Suprapubic skin (tissue), 4 donors: ENCODE measurements around the gene AUTS2. TPM values are rescaled to one million over a fixed set of nuclear protein-coding genes. Genes with fewer than 3 reads are reported as not detected.

Experiments used
- DNase-seq, 2 donors: peaks; one replicate each; pipeline ENCODE4 v3.0.0-alpha.2; 2019; ENCODE audit warnings: low spot score in 2 of 2
- H3K27ac ChIP-seq: fragments of 200-600 bp; sonication (generic); one replicate; pipeline ENCODE4 v1.5.1; 2019
- H3K27me3 ChIP-seq: fragments of 200-600 bp; sonication (generic); one replicate; pipeline ENCODE4 v1.5.1; 2019
- H3K36me3 ChIP-seq: fragments of 200-600 bp; sonication (generic); one replicate; pipeline ENCODE4 v1.5.1; 2019
- H3K4me1 ChIP-seq: fragments of 200-600 bp; sonication (generic); one replicate; pipeline ENCODE4 v1.5.1; 2019
- H3K4me3 ChIP-seq: fragments of 200-600 bp; sonication (generic); one replicate; pipeline ENCODE4 v1.5.1; 2019; ENCODE audit warnings: mild to moderate bottlenecking
- H3K9me3 ChIP-seq: fragments of 200-600 bp; sonication (generic); one replicate; pipeline ENCODE4 v1.5.1; 2019
- CTCF ChIP-seq, 2 donors: fragments of 200-600 bp in 1 of 2; fragments of 450-650 bp in 1 of 2; sonication (generic) in 1 of 2; IDR thresholded peaks; one replicate each; pipeline ENCODE4 v1.5.1; 2016 to 2019; ENCODE audit warnings: antibody characterized with exemption in 2 of 2, mild to moderate bottlenecking in 1 of 2, moderate library complexity in 1 of 2
- EP300 ChIP-seq: sonication (generic); formaldehyde crosslinking; IDR thresholded peaks from one replicate; pipeline ENCODE4 v1.6.1; 2017; ENCODE audit warnings: antibody characterized with exemption
- POLR2A ChIP-seq, 2 donors: fragments of 450-650 bp; IDR thresholded peaks; one replicate each; pipeline ENCODE4 v1.6.1; 2017; ENCODE audit warnings: antibody characterized with exemption in 2 of 2, mild to moderate bottlenecking in 2 of 2, moderate library complexity in 2 of 2
- POLR2AphosphoS5 ChIP-seq, 3 donors: sonication (generic); formaldehyde crosslinking; IDR thresholded peaks; one replicate each; pipeline ENCODE4 v1.6.1; 2017; ENCODE audit warnings: antibody characterized with exemption in 3 of 3
- WGBS: methylation state at CpG from one replicate; pipeline ENCODE4 v1.1.5; 2018; 5-methylcytosine and 5-hydroxymethylcytosine counted together
- total RNA-seq, 4 donors: library from RNA; depleted of rRNA; stranded (reverse); fragments of >200 nt; gene quantifications; one replicate each; pipeline ENCODE4 v1.1.0, GENCODE V29; 2016

The AUTS2 gene
- total RNA-seq, 4 donors from 2014 or later = 31.0 to 102 (median 56.4) TPM

GRCh38 chr7:70338015-70338414 is 739.7 kb downstream of the AUTS2 start:
- WGBS = 94% methylated on average over 1 of the region's 1 CpG
- no peak for DNase-seq
- H3K27me3 ChIP-seq = no peaks in the 10 kb centered on the region
- H3K4me3 ChIP-seq = no peak overlapping the region
- TF ChIP-seq POLR2AphosphoS5 (IDR thresholded peaks at IDR 0.05) (no peak), CTCF (IDR thresholded peaks at IDR 0.05) (no peak), POLR2A (IDR thresholded peaks at IDR 0.05) (no peak), EP300 (no peak)
- no peaks in the 10 kb centered on the region for H3K9me3 ChIP-seq
- no peaks in the 10 kb centered on the region for H3K36me3 ChIP-seq
- H3K4me1 ChIP-seq = no peaks in the 10 kb centered on the region
- H3K27ac ChIP-seq = no peak overlapping the region

GRCh38 chr7:70340236-70340635 is 742.0 kb downstream of the AUTS2 start:
- H3K27ac ChIP-seq = no peak overlapping the region
- no peak for DNase-seq
- H3K4me1 ChIP-seq = no peaks in the 10 kb centered on the region
- TF ChIP-seq CTCF (IDR thresholded peaks at IDR 0.05) (no peak), POLR2AphosphoS5 (IDR thresholded peaks at IDR 0.05) (no peak), POLR2A (IDR thresholded peaks at IDR 0.05) (no peak), EP300 (no peak)
- H3K36me3 ChIP-seq = no peaks in the 10 kb centered on the region
- H3K4me3 ChIP-seq = no peak overlapping the region
- H3K9me3 ChIP-seq = no peaks in the 10 kb centered on the region
- WGBS = 96% methylated on average over 3 of the region's 3 CpGs
- H3K27me3 ChIP-seq = no peaks in the 10 kb centered on the region

GRCh38 chr7:70341446-70341845 is 743.2 kb downstream of the AUTS2 start:
- Histone ChIP-seq H3K27me3 (no peaks in the 10 kb centered on the region), H3K4me1 (no peaks in the 10 kb centered on the region), H3K27ac (no peak overlapping the region), H3K9me3 (no peaks in the 10 kb centered on the region), H3K36me3 (no peaks in the 10 kb centered on the region), H3K4me3 (no peak overlapping the region)
- TF ChIP-seq EP300 = no peak
- no peak for TF ChIP-seq CTCF (IDR thresholded peaks at IDR 0.05)
- TF ChIP-seq POLR2AphosphoS5 (IDR thresholded peaks at IDR 0.05) = no peak
- TF ChIP-seq POLR2A (IDR thresholded peaks at IDR 0.05) = no peak
- no peak for DNase-seq
- 97% methylated on average over 2 of the region's 2 CpGs for WGBS

- Histone ChIP-seq H3K36me3 (no peaks in the 10 kb centered on the region), H3K4me3 (no peak overlapping the region), H3K27ac (no peak overlapping the region), H3K4me1 (no peaks in the 10 kb centered on the region), H3K27me3 (no peaks in the 10 kb centered on the region), H3K9me3 (no peaks in the 10 kb centered on the region)
- WGBS = 73% methylated on average over 2 of the region's 2 CpGs
- DNase-seq = no peak
- TF ChIP-seq POLR2AphosphoS5 (IDR thresholded peaks at IDR 0.05) = no peak
- no peak for TF ChIP-seq EP300
- no peak for TF ChIP-seq CTCF (IDR thresholded peaks at IDR 0.05)
- TF ChIP-seq POLR2A (IDR thresholded peaks at IDR 0.05) = no peak
Measured at GRCh38 chr7:70343519-70343918, 745.2 kb downstream of the AUTS2 start.

GRCh38 chr7:70344726-70345125 is 746.5 kb downstream of the AUTS2 start:
- 88% methylated on average over 2 of the region's 2 CpGs for WGBS
- TF ChIP-seq CTCF (IDR thresholded peaks at IDR 0.05) (no peak), POLR2AphosphoS5 (IDR thresholded peaks at IDR 0.05) (no peak), POLR2A (IDR thresholded peaks at IDR 0.05) (no peak), EP300 (no peak)
- H3K27ac ChIP-seq = no peak overlapping the region
- H3K4me3 ChIP-seq = no peak overlapping the region
- H3K9me3 ChIP-seq = no peaks in the 10 kb centered on the region
- H3K36me3 ChIP-seq = no peaks in the 10 kb centered on the region
- no peaks in the 10 kb centered on the region for H3K4me1 ChIP-seq
- DNase-seq = no peak
- H3K27me3 ChIP-seq = no peaks in the 10 kb centered on the region
